Activated naive CD4-positive, alpha-beta T cell treated with anti-CD3 and anti-CD28 coated beads for 36 hours (primary cell): ENCODE results near the gene NEMF. TPM values are rescaled to one million over a fixed set of nuclear protein-coding genes. Genes with fewer than 3 reads are reported as not detected.
"Not testable (repeated sequence)": the region's sequence is repeated elsewhere in the genome, so short reads cannot be mapped to it uniquely, and the experiment has no call there.

Source experiments
- CTCF ChIA-PET: fragments of 350-600 bp; sonication (Branson Sonifier 250); formaldehyde crosslinking; loops from one replicate; lab custom pipeline; 2021; ENCODE audit warnings: antibody characterized with exemption; lab: Charles Lee
- DNase-seq: peaks from one replicate; pipeline ENCODE4 v3.0.0-alpha.2; 2020
- H3K27ac Mint-ChIP-seq: one replicate; pipeline ENCODE4 v1.8.0; 2021; ENCODE audit warnings: mild to moderate bottlenecking, mixed read lengths
- H3K27me3 Mint-ChIP-seq: one replicate; pipeline ENCODE4 v1.8.0; 2021; ENCODE audit warnings: low read depth, mixed read lengths
- H3K36me3 Mint-ChIP-seq: one replicate; pipeline ENCODE4 v1.8.0; 2021; ENCODE audit warnings: low read depth, mixed read lengths
- H3K4me1 Mint-ChIP-seq: one replicate; pipeline ENCODE4 v1.8.0; 2021; ENCODE audit warnings: low read depth, mixed read lengths
- H3K4me3 Mint-ChIP-seq: one replicate; pipeline ENCODE4 v1.8.0; 2021; ENCODE audit warnings: mild to moderate bottlenecking, moderate library complexity, mixed read lengths
- H3K9me3 Mint-ChIP-seq: one replicate; pipeline ENCODE4 v1.8.0; 2021; ENCODE audit warnings: mixed read lengths
- intact Hi-C: fragments of 100-400 bp; cut with micrococcal nuclease; formaldehyde crosslinking; loops from one replicate; pipeline ENCODE4 v1.15.1; 2023
- total RNA-seq, 2 experiments: library from RNA; stranded (reverse); gene quantifications; one replicate each; pipeline ENCODE4 v1.2.3, GENCODE V29; 2021

Gene NEMF
- total RNA-seq, 2 experiments from 2014 or later: 45.5 to 47.0 TPM

GRCh38 chr14:49873548-49873947, 21.0 kb upstream of the NEMF start:
- H3K27ac Mint-ChIP-seq, H3K4me3 Mint-ChIP-seq, intact Hi-C loops, H3K36me3 Mint-ChIP-seq, H3K27me3 Mint-ChIP-seq, H3K9me3 Mint-ChIP-seq, DNase-seq: not testable (repeated sequence)
- H3K4me1 Mint-ChIP-seq: peaks cover 17% of the 10 kb centered on the region
- CTCF ChIA-PET: interaction anchor here (0.6 kb wide), 1 partner anchor 9 kb away, joined by 3 read pairs; no protein-coding TSS in a partner anchor

GRCh38 chr14:49870908-49871307, 18.3 kb upstream of the NEMF start:
- no peak overlapping the region for H3K4me3 Mint-ChIP-seq
- no peaks in the 10 kb centered on the region for H3K27me3 Mint-ChIP-seq
- no peaks in the 10 kb centered on the region for H3K36me3 Mint-ChIP-seq
- intact Hi-C loops: no loop called here
- no peaks in the 10 kb centered on the region for H3K9me3 Mint-ChIP-seq
- CTCF ChIA-PET: interaction anchor here (0.7 to 1.9 kb wide), 2 partner anchors 9 to 131 kb away, joined by 4 to 6 read pairs; no protein-coding TSS in a partner anchor
- no peak overlapping the region for H3K27ac Mint-ChIP-seq
- no peak for DNase-seq
- peaks cover 20% of the 10 kb centered on the region for H3K4me1 Mint-ChIP-seq

- no peak for DNase-seq
- CTCF ChIA-PET: interaction anchor here (0.7 to 2.4 kb wide), 6 partner anchors 11 to 443 kb away, joined by 3 to 10 read pairs (median 4); partner anchors contain the start of genes DMAC2L, L2HGDH and NEMF
- H3K9me3 Mint-ChIP-seq: no peaks in the 10 kb centered on the region
- H3K36me3 Mint-ChIP-seq: no peaks in the 10 kb centered on the region
- peak overlapping the region; percentile 86 for H3K27ac Mint-ChIP-seq
- peak overlapping the region; percentile 92 for H3K4me3 Mint-ChIP-seq
- peaks cover 20% of the 10 kb centered on the region for H3K4me1 Mint-ChIP-seq
- intact Hi-C loops: loop anchor here (1.0 to 10.0 kb wide), 10 partner anchors 24 to 1976 kb away; partner anchors contain the start of gene VCPKMT
- no peaks in the 10 kb centered on the region for H3K27me3 Mint-ChIP-seq
Measured at GRCh38 chr14:49868720-49869114, 16.1 kb upstream of the NEMF start.

GRCh38 chr14:49867831-49868719, 15.5 kb upstream of the NEMF start:
- intact Hi-C loops: loop anchor here (1.0 to 10.0 kb wide), 10 partner anchors 24 to 1977 kb away; partner anchors contain the start of gene VCPKMT

DNA sequence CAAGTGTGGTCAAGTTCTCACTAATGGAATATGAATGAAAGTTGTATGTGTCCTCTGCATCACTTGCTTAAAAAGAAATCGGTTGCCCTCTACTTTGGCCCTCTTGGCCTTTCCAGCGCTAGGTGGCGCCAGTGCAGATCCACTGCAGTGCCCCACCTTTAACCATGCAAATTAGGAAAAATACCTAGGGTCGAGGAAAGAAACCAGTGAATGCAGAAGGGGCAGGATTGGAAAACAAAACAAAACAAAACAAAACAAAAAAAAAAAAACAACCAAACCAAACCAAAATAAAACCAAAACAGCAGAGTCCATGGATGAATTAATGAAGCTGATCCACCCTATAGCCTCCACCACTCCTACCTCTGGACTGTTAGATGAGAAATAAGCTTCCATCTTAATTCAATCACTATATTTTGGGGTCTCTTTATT, 12.9 kb upstream of the NEMF start:
- no peak overlapping the region for H3K27ac Mint-ChIP-seq
- H3K4me3 Mint-ChIP-seq: no peak overlapping the region
- H3K4me1 Mint-ChIP-seq: peaks cover 24% of the 10 kb centered on the region
- H3K36me3 Mint-ChIP-seq: peaks cover 4% of the 10 kb centered on the region
- no peaks in the 10 kb centered on the region for H3K9me3 Mint-ChIP-seq
- peak; percentile 90 for DNase-seq
- peaks cover 2% of the 10 kb centered on the region for H3K27me3 Mint-ChIP-seq
- CTCF ChIA-PET: interaction anchor here (0.6 to 7.3 kb wide), 48 partner anchors 8 to 328 kb away, joined by 3 to 182 read pairs (median 4); partner anchors contain the start of genes ARF6, NEMF and VCPKMT
- intact Hi-C loops: loop anchor here (1.0 to 10.0 kb wide), 4 partner anchors 240 to 1979 kb away; partner anchors contain the start of gene MAP4K5

More at GRCh38 chr14:49867831-49868719, 15.5 kb upstream of the NEMF start:
- H3K27ac Mint-ChIP-seq: peak overlapping the region; percentile 94
- H3K27me3 Mint-ChIP-seq: no peaks in the 10 kb centered on the region
- H3K36me3 Mint-ChIP-seq: peaks cover 3% of the 10 kb centered on the region
- no peaks in the 10 kb centered on the region for H3K9me3 Mint-ChIP-seq
- CTCF ChIA-PET: interaction anchor here (0.5 to 3.3 kb wide), 21 partner anchors 12 to 444 kb away, joined by 3 to 17 read pairs (median 4); partner anchors contain the start of genes ARF6, DMAC2L, L2HGDH and NEMF
- H3K4me1 Mint-ChIP-seq: peaks cover 20% of the 10 kb centered on the region
- DNase-seq: peak; percentile 99
- H3K4me3 Mint-ChIP-seq: peak overlapping the region; percentile 92

GRCh38 chr14:49863487-49864281, 11.1 kb upstream of the NEMF start:
- H3K36me3 Mint-ChIP-seq: peaks cover 4% of the 10 kb centered on the region
- no peak overlapping the region for H3K4me3 Mint-ChIP-seq
- H3K4me1 Mint-ChIP-seq: peaks cover 13% of the 10 kb centered on the region
- peaks cover 2% of the 10 kb centered on the region for H3K27me3 Mint-ChIP-seq
- DNase-seq: peak; percentile 38
- CTCF ChIA-PET: interaction anchor here (0.6 to 7.3 kb wide), 30 partner anchors 10 to 361 kb away, joined by 3 to 182 read pairs (median 4); partner anchors contain the start of genes ARF6, DNAAF2, NEMF and VCPKMT
- no peaks in the 10 kb centered on the region for H3K9me3 Mint-ChIP-seq
- H3K27ac Mint-ChIP-seq: no peak overlapping the region
- intact Hi-C loops: loop anchor here (1.0 to 10.0 kb wide), 6 partner anchors 108 to 1981 kb away; partner anchors contain the start of genes CDKL1, DMAC2L and L2HGDH

GRCh38 chr14:49862089-49862673, 9.6 kb upstream of the NEMF start:
- H3K4me3 Mint-ChIP-seq: no peak overlapping the region
- peaks cover 4% of the 10 kb centered on the region for H3K36me3 Mint-ChIP-seq
- peak; percentile 91 for DNase-seq
- intact Hi-C loops: loop anchor here (1.0 to 10.0 kb wide), 16 partner anchors 9 to 1983 kb away; partner anchors contain the start of genes CDKL1, DMAC2L, L2HGDH and MGAT2
- H3K9me3 Mint-ChIP-seq: no peaks in the 10 kb centered on the region
- no peak overlapping the region for H3K27ac Mint-ChIP-seq
- H3K27me3 Mint-ChIP-seq: peaks cover 2% of the 10 kb centered on the region
- CTCF ChIA-PET: interaction anchor here (0.6 to 7.3 kb wide), 50 partner anchors 10 to 451 kb away, joined by 3 to 182 read pairs (median 4); partner anchors contain the start of genes ARF6, DNAAF2, KLHDC2 and NEMF
- H3K4me1 Mint-ChIP-seq: peaks cover 14% of the 10 kb centered on the region

- Mint-ChIP-seq H3K9me3 (no peaks in the 10 kb centered on the region), H3K27me3 (peaks cover 2% of the 10 kb centered on the region), H3K27ac (no peak overlapping the region), H3K36me3 (peaks cover 4% of the 10 kb centered on the region), H3K4me1 (peaks cover 14% of the 10 kb centered on the region), H3K4me3 (no peak overlapping the region)
- peak; percentile 71 for DNase-seq
- intact Hi-C loops: loop anchor here (1.0 to 10.0 kb wide), 16 partner anchors 8 to 1983 kb away; partner anchors contain the start of genes CDKL1, DMAC2L, L2HGDH and MGAT2
- CTCF ChIA-PET: interaction anchor here (0.6 to 7.3 kb wide), 44 partner anchors 11 to 451 kb away, joined by 3 to 182 read pairs (median 4); partner anchors contain the start of genes ARF6, DNAAF2, KLHDC2 and NEMF
Measured at GRCh38 chr14:49861699-49862088, 9.1 kb upstream of the NEMF start.

GRCh38 chr14:49860988-49861698, 8.6 kb upstream of the NEMF start:
- no peak overlapping the region for H3K4me3 Mint-ChIP-seq
- H3K9me3 Mint-ChIP-seq: no peaks in the 10 kb centered on the region
- peaks cover 14% of the 10 kb centered on the region for H3K4me1 Mint-ChIP-seq
- peaks cover 2% of the 10 kb centered on the region for H3K27me3 Mint-ChIP-seq
- intact Hi-C loops: loop anchor here (5.0 to 10.0 kb wide), 3 partner anchors 536 to 1984 kb away; partner anchors contain the start of gene CDKL1
- CTCF ChIA-PET: interaction anchor here (0.5 to 7.3 kb wide), 34 partner anchors 9 to 409 kb away, joined by 3 to 182 read pairs (median 4); partner anchors contain the start of genes ARF6, DNAAF2, KLHDC2 and NEMF
- peaks cover 4% of the 10 kb centered on the region for H3K36me3 Mint-ChIP-seq
- H3K27ac Mint-ChIP-seq: no peak overlapping the region
- DNase-seq: no peak

DNA sequence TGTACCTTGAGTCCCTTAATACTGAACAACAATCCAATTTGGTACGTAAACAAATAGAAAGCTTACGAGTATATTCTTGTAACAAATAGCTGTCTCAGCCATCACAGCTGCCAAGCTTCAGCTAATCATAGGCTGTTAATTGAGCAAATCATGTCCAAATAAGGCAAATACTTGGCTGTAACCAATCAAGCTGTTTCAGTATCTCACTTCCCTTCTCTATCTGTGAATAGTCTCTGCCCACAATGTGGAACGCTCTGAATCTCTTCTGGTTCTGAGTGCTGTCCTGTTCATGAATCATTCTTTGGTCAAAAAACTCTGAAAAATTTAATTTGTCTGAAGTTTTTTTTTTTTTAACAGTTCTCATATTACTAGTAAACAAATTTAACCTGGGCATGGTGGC, 5.8 kb upstream of the NEMF start:
- Mint-ChIP-seq H3K4me1 (peaks cover 18% of the 10 kb centered on the region), H3K36me3 (peaks cover 4% of the 10 kb centered on the region), H3K4me3 (no peak overlapping the region), H3K27ac (no peak overlapping the region), H3K9me3 (no peaks in the 10 kb centered on the region), H3K27me3 (peaks cover 2% of the 10 kb centered on the region)
- CTCF ChIA-PET: interaction anchor here (0.6 to 1.6 kb wide), 4 partner anchors 180 to 787 kb away, joined by 3 to 6 read pairs (median 4); no protein-coding TSS in a partner anchor
- no peak for DNase-seq
- intact Hi-C loops: no loop called here
